Smooth muscle cell (in vitro differentiated cells): ENCODE measurements around the gene CHST11. TPM values are rescaled to one million over a fixed set of nuclear protein-coding genes. Genes with fewer than 3 reads are reported as not detected.

Source experiments
- DNase-seq: peaks from one replicate; lab custom pipeline; 2025; ENCODE audit not compliant: unreplicated experiment; lab: John Stamatoyannopoulos, UW
- H2AFZ ChIP-seq: fragments of 200-600 bp; sonication (generic); 2 replicates; pipeline ENCODE4 v1.6.0; 2016; ENCODE audit warnings: antibody characterized with exemption, low read depth, mild to moderate bottlenecking
- H3F3A ChIP-seq: fragments of 200-600 bp; sonication (generic); 2 replicates; pipeline ENCODE4 v1.6.0; 2017; ENCODE audit warnings: antibody characterized with exemption, low read depth
- H3K27ac ChIP-seq: fragments of 200-600 bp; sonication (generic); 2 replicates; pipeline ENCODE4 v1.5.1; 2016; ENCODE audit warnings: low read depth, mild to moderate bottlenecking
- H3K27me3 ChIP-seq: fragments of 200-600 bp; sonication (generic); 2 replicates; pipeline ENCODE4 v1.6.1; 2016; ENCODE audit warnings: low read depth, mild to moderate bottlenecking
- H3K36me3 ChIP-seq: fragments of 200-600 bp; sonication (generic); 2 replicates; pipeline ENCODE4 v1.5.1; 2016; ENCODE audit warnings: low read depth
- H3K4me1 ChIP-seq: fragments of 200-600 bp; sonication (generic); 2 replicates; pipeline ENCODE4 v1.5.1; 2016; ENCODE audit warnings: low read depth
- H3K4me2 ChIP-seq: fragments of 200-600 bp; sonication (generic); 2 replicates; pipeline ENCODE4 v1.6.0; 2016; ENCODE audit warnings: mild to moderate bottlenecking
- H3K4me3 ChIP-seq: fragments of 200-600 bp; sonication (generic); 2 replicates; pipeline ENCODE4 v1.5.1; 2016; ENCODE audit warnings: mild to moderate bottlenecking
- H3K79me2 ChIP-seq: fragments of 200-600 bp; sonication (generic); 2 replicates; pipeline ENCODE4 v1.6.0; 2016; ENCODE audit warnings: low read depth, mild to moderate bottlenecking
- H3K9ac ChIP-seq: fragments of 200-600 bp; sonication (generic); 2 replicates; pipeline ENCODE4 v1.6.0; 2016; ENCODE audit warnings: low read depth
- H3K9me3 ChIP-seq: fragments of 200-600 bp; sonication (generic); replicated peaks from 2 replicates; pipeline ENCODE4 v1.5.1; 2016; ENCODE audit warnings: low read depth
- H4K20me1 ChIP-seq: fragments of 200-600 bp; sonication (generic); 2 replicates; pipeline ENCODE4 v1.6.0; 2016; ENCODE audit warnings: low read depth
- CTCF ChIP-seq: fragments of 200-600 bp; sonication (generic); IDR thresholded peaks from 2 replicates; pipeline ENCODE4 v1.5.1; 2017; ENCODE audit warnings: borderline replicate concordance, mild to moderate bottlenecking, antibody characterized with exemption; ENCODE audit not compliant: insufficient read depth, poor library complexity, severe bottlenecking
- WGBS: methylation state at CpG from one replicate; pipeline ENCODE4 v1.1.7; 2016; ENCODE audit warnings: low lambda C conversion rate; 5-methylcytosine and 5-hydroxymethylcytosine counted together
- polyA plus RNA-seq: library from polyadenylated mRNA; unstranded; fragments of >200 nt; fragmentation: Nextera tagmentation; extraction: Ambion mirVana; gene quantifications from 2 replicates; pipeline ENCODE4 v1.2.1, GENCODE V29; 2016
- total RNA-seq: library from RNA; depleted of rRNA; stranded (reverse); fragments of >200 nt; gene quantifications from 2 replicates; pipeline ENCODE4 v1.2.3, GENCODE V29; 2014

CHST11 gene
- total and polyA plus RNA-seq, 2 experiments from 2014 or later: 6.9 to 10.2 TPM

DNA sequence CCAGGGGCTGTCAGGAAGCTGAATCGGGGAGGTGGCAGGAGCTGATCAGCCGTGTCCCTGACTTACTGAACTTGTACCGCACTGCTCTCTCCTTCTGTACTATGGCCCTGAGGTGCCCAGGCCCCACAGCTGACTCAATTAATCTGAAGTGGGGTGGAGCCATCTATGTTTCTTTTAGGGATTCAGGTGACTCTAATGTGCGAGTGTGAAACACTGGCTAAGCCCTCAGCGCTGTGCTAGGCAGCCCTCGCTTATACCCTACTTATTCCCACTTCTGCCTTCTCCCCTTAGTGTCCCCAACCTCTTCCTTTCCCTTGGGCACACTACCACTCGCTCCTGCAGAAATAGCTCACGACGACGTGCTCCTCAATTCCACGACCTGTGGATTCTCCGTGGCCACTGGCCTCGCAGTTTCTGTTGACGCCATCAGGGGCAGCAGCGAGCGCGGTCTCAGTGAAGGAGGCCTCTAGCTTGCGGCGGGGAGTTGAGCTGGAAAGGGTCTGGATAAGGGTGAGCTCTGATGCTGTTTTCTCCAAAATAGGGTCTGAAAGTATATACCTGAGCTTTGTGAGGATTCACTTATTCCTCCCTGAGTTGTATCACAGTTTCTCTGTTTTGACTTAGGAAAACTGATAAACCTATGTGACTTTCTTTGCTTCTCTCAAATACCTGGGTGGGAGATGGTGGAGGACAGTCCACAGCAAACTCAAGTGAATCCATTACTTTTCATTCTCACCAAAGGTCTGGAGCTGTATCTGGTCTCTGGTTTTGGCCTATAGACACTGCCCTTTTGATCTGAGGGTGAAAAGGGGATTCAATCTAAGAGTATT is 333.8 kb downstream of the CHST11 start:
- no peaks in the 10 kb centered on the region for H3K36me3 ChIP-seq
- no peaks in the 10 kb centered on the region for H3K27me3 ChIP-seq
- no peaks in the 10 kb centered on the region for H3F3A ChIP-seq
- no peak overlapping the region for H3K9ac ChIP-seq
- 33% methylated on average over 19 of the region's 19 CpGs for WGBS
- H4K20me1 ChIP-seq: no peaks in the 10 kb centered on the region
- peak; percentile 71 for TF ChIP-seq CTCF
- DNase-seq: no peak
- no peaks in the 10 kb centered on the region for H3K4me1 ChIP-seq
- H3K4me2 ChIP-seq: no peak overlapping the region
- H3K4me3 ChIP-seq: no peak overlapping the region
- H3K9me3 ChIP-seq: no peaks in the 10 kb centered on the region
- H2AFZ ChIP-seq: peak overlapping the region; percentile 15
- no peaks in the 10 kb centered on the region for H3K79me2 ChIP-seq
- H3K27ac ChIP-seq: no peak overlapping the region

DNA sequence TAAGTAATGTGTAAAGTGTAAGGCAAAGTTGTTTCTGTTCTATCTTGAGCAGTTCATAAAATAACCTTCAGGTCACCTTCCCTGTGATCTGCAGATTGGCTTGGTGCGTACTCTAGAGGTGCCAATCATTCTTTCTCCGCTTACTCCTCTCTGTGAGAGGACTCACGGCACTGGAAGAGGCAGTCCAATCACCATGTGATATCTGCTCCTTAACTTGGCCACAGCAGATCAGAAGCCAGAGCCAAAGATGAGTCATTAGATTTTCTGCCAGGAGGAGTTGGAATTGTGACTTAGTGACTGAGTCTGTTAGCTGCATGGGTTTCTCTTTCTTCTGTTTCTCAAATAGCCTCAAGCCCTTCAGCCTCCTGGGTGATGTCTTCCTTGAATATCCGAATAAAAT is 335.8 kb downstream of the CHST11 start:
- Histone ChIP-seq H2AFZ (no peak overlapping the region), H3F3A (no peaks in the 10 kb centered on the region), H3K36me3 (no peaks in the 10 kb centered on the region), H4K20me1 (no peaks in the 10 kb centered on the region), H3K9ac (no peak overlapping the region), H3K4me1 (no peaks in the 10 kb centered on the region), H3K79me2 (no peaks in the 10 kb centered on the region), H3K27me3 (no peaks in the 10 kb centered on the region), H3K27ac (no peak overlapping the region), H3K4me3 (no peak overlapping the region), H3K9me3 (no peaks in the 10 kb centered on the region), H3K4me2 (no peak overlapping the region)
- DNase-seq: no peak
- no peak for TF ChIP-seq CTCF
- 46% methylated on average over 4 of the region's 4 CpGs for WGBS

GRCh38 chr12:104793285-104793684 is 336.5 kb downstream of the CHST11 start:
- Histone ChIP-seq H3K4me1 (no peaks in the 10 kb centered on the region), H3K27ac (no peak overlapping the region), H3K79me2 (no peaks in the 10 kb centered on the region), H3K4me3 (no peak overlapping the region), H3K36me3 (no peaks in the 10 kb centered on the region), H3K9ac (no peak overlapping the region), H2AFZ (no peak overlapping the region), H3F3A (no peaks in the 10 kb centered on the region), H3K27me3 (no peaks in the 10 kb centered on the region), H4K20me1 (no peaks in the 10 kb centered on the region), H3K9me3 (no peaks in the 10 kb centered on the region), H3K4me2 (no peak overlapping the region)
- 86% methylated on average over 3 of the region's 3 CpGs for WGBS
- DNase-seq: no peak
- TF ChIP-seq CTCF: no peak

DNA sequence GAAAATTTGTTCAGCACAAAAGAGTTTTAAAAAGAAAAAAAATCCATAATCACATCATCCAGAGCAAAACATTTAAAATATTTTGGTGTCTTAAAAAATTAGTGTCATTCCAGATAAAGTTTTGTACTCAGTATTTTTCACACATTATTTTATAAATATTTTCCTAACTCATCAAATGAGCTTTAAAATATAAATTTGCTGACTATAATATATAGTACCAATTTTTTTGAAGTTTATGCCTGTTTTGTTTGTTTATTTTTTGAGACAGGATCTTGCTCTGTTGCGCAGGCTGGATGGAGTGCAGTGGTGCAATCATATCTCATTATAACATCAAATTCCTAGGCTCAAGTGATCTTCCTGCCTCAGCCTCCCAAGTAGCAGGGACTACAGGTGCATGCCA is 337.2 kb downstream of the CHST11 start:
- Histone ChIP-seq H3K27ac (no peak overlapping the region), H3K27me3 (no peaks in the 10 kb centered on the region), H3K9me3 (no peaks in the 10 kb centered on the region), H3K4me3 (no peak overlapping the region), H3K4me1 (no peaks in the 10 kb centered on the region), H2AFZ (no peak overlapping the region), H3K9ac (no peak overlapping the region), H3K36me3 (no peaks in the 10 kb centered on the region), H3F3A (no peaks in the 10 kb centered on the region), H3K4me2 (no peak overlapping the region), H4K20me1 (no peaks in the 10 kb centered on the region), H3K79me2 (no peaks in the 10 kb centered on the region)
- TF ChIP-seq CTCF: no peak
- WGBS: 95% methylated on average over 1 of the region's 1 CpG
- no peak for DNase-seq
